Activated CD4-positive, CD25-positive, alpha-beta regulatory T cell (primary cell): ENCODE data around the gene SEC24D.
"Not testable (repeated sequence)": the region's sequence is repeated elsewhere in the genome, so short reads cannot be mapped to it uniquely, and the experiment has no call there.

Source experiments
- DNase-seq, 4 experiments: peaks; one replicate each; lab custom pipeline; 2025; lab: John Stamatoyannopoulos, UW

The SEC24D gene

GRCh38 chr4:118835571-118836300, at the start of gene SEC24D:
Gene SEC24D (minus strand): TSS chr4:118836126. CDS start chr4:118833696, 2,430 bp downstream.
- DNase-seq, result peak; percentile 60 to 73 (median 68)

- DNase-seq, result no peak
Observed at GRCh38 chr4:118884716-118885115, 48.8 kb upstream of the SEC24D start.

DNA sequence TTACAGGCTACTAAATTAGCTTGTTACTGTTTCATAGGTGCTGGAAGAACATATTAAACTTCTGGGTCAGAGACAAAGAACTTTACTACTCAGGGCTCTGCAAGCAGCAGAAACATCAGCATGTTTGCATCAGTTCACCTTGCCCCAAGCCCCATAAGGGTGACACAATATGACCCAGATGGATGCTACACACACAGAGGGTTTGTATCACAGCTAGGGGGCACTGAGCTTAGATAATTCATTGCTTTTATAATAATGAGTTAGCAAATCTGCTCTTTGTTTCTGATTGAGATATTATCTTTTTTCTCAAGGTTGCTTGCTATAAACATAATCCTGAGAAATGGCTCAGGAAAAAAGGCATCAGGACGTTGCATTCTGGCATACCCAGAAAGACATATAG, 47.9 kb upstream of the SEC24D start:
- no peak for DNase-seq

- no peak for DNase-seq
Observed at GRCh38 chr4:118881512-118882146, 45.7 kb upstream of the SEC24D start.

DNA sequence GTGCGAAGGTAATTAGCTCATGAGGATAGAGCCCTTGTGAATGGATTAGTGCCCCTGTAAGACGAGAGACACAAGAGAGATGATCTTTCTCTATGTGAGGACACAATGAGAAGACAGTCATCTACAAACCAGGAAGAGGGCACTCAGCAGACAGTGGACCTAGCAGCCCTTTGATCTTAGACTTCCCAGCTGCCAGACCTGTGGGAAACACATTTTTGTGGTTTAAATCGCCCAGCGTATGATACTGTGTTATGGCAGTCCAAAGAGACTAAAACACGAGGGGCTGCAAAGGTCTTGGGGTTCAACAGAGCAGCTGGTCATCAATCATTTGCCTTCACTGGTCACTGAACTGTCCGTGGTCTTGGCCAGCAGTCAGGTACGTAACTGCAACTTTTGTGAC, 43.5 kb upstream of the SEC24D start:
- no peak for DNase-seq

GRCh38 chr4:118878507-118878906, 42.6 kb upstream of the SEC24D start:
- not testable (repeated sequence) for DNase-seq

DNA sequence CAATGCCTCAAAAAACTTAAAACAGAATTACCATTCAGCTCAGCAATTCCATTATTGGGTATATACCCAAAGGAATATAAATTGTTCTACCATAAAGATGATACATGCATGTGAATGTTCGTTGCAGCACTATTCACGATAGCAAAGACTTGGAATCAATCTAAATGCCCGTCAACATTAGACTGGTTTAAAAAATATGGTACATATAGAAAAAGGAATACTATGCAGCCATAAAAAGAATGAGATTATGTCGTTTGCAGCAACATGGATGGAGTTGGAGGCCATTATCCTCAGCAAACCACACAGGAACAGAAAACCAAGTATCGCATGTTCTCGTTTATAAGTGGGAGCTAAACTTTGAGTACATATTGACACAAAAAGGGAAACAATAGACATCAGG, 41.9 kb upstream of the SEC24D start:
- DNase-seq, result no peak

DNA sequence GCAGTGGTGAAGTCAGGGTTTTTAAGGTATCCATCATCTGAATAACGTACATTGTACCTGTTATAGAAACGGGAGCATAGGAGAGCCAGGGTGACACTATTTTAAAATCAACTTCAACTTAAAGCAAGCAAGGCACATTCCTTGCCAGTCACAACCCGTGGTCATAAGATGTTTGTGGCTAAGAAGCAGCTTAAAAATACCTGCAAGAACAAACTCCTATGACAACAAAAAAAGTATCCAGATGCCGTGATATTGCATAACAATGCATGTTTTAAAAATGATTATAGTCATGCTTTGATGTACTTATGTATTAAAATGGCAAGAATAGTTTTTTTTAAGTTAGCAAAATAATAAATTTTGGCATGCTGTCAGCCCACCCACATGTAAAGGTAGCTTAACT, 36.3 kb upstream of the SEC24D start:
- no peak for DNase-seq

DNA sequence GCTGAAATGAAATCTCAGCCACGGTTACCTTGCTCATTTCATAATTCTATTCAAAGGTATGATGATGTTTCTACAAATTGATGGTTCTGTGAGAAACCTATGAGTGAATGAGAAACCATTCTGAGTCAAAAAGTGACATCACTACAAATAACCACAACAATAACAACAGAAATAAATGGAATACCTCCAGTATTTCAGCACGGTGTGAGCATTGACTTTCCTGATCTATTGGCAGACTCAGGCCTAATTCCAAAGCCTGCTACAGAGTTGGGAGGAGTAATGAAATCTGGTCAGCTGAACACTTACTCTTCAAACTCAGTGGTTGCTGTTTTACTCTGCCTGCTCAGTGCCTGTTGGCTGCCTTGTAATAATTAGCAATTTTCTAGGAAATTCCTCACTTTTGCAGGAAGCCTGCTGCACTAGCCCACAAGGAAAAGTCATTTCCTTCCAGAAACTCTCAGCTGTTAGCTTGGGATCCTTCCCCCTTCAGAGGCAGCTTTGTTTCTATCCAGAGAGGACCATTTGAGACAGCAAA, 33.9 kb upstream of the SEC24D start:
- no peak for DNase-seq

DNA sequence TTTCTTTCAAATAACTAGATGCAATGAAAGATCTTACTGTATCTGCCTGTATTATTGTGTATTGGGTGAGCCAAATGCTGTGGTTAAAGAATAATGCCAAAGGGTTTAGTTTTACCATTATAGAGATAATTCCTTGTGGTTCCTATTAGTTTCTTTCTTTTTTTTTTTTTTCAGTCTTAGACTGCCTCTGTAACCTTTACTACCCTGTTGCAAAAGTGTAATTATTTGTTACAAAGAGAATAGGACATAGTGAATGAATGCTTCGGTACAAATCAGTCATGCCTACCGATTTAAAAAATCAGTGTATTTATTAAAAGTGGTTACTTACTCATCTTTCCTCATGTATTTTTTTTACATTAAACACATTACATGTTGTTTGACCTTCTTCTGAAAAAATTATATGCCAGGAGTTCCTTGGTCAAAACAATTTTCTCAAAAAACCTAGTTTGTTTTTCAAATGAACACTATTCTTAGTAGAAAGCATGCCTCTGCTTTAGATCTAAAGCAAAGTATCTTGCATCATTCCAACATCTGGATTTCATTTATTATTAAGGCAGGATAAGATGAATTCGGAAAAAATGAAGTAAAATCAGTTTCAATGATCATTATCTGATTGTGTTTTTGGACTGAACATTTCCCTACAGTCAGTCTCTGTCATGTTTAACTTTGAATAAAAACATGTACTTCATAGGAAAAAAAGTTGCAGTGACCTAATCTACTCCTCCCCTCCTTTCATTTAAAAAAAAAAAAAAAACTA, 31.6 kb upstream of the SEC24D start:
- no peak for DNase-seq

- DNase-seq, result no peak
Observed at GRCh38 chr4:118866442-118866841, 30.5 kb upstream of the SEC24D start.

DNA sequence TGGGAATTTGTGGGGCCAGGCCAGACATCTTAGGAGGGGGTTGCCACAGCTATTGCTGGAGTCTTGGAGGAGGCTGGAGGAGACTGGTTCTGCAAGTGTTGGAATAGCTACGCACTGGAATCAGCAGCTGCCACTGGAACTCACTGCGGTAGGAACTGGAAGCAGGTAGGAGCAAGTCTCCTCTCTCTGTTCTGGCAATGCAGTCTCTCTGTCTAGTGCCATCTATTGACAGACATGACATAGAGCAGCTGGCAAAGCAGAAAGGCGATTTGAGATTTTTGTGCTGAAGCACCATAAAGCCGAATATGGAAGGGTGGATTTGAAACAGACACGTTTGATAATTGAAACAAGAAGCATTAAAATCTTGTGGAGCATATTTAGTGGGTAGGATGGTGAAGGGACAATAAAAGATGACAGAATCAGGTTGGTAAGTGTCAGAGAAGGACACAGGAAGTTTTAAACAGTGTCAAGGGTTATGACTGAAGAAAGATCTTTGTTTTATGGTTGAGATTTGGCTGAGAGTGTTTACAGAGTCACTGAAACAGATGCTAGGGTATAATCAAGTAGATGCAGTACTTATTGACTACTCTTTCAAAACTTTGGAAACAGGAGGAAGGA, 29.3 kb upstream of the SEC24D start:
- DNase-seq, result no peak

- DNase-seq, result no peak
Observed at GRCh38 chr4:118858779-118859178, 22.9 kb upstream of the SEC24D start.

DNA sequence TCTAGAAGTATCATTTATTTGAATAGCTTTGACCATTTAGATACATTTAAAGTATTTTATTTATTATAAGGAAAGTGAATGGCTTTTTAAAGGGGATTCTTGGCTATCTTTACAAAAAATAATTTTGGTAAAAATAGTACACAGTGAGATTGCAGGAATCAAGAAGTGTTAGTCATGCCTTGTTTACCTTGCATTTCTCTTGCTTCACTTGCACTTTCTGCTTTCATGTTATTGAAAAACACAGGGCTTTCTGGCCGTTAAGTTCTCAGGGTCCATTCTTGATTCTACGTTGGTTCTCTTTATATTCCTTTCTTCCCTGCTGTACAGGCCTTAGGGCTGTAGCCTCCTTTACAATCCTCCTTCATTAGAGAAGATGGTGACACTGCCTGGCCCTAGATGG, 21.8 kb upstream of the SEC24D start:
- no peak for DNase-seq

DNA sequence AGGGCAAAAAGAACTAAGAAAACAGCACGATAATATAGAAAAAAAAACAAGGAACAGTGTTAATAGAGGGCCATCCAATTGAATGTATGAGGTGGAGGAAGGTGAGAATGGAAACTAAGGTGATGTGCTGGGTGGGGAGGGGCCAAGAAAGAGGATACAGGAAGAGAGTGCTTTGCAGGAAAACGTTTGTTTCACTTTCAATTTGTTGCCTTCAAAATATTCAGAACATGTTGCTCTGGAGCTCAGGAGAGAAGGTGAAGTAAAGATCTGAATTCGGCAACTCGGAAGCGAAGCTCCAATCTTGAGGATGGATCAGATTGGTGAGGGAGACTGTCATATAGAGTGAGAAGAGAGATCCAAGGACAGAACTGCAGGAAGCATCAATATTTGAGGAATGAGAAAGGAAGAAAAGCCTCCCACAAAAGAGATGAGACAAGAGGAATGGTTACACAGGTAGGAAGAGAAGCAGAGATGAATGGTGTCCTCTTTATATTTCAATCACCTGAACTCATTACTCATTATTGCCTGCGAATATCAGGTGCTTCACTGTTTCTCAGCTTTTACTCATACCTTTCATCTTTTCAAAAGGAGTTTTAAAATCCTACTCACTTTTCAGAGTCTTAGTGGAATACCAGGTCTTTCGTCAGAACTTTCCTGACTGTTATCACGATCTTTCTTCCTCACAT, 14.7 kb upstream of the SEC24D start:
- peak in 1 of 4 experiments; percentile 15 for DNase-seq

DNA sequence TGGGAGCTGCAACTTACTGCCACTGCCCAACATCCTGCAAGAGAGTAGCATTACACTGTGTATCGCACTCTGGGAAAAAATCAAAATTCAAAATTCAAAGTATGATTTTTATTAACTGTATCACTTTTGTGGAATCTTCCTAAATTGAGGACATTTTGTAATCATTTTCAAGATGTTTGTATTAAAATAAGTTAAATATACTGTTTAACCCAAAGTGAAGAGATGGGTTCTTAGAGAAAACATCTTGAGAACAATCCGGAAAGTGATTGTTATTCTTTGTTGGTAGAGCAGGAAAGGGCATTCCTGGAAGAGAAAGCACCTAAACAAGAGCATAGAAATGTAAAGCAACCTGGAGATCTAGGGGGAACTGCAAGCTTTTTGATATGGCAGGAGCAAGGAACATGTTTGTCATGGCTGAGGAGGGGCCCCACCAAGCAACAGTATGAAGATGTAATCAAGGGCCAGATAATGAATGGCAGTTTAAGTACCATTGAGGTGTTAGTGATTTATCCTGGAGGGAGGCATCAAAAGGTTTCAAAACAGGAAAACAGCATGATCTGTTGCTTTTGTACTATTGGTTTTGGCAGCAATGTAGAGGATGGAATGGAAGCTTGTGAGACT, 14.1 kb upstream of the SEC24D start:
- no peak for DNase-seq

DNA sequence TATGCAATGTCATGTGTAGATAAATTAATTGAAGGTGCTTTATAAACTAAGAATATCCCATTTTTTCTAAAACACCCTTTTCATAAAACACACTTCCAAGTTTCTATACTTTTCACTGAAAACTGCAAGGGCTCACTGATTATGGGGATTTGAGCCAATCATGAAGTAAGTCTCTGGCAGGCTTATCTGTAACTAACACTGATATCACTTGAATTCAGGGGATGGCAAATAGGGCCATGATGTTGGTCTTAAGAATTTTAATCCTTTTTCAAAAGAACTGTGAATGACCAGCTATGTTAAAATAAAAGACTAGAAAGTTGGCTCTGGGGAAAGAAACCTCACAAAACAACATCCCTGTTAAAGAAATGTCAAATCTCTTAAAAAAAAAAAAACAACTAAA, 13.0 kb upstream of the SEC24D start:
- no peak for DNase-seq

- no peak for DNase-seq
Observed at GRCh38 chr4:118848242-118848641, 12.3 kb upstream of the SEC24D start.

- DNase-seq, result no peak
Observed at GRCh38 chr4:118846979-118847378, 11.1 kb upstream of the SEC24D start.

- no peak for DNase-seq
Observed at GRCh38 chr4:118845552-118846050, 9.7 kb upstream of the SEC24D start.

DNA sequence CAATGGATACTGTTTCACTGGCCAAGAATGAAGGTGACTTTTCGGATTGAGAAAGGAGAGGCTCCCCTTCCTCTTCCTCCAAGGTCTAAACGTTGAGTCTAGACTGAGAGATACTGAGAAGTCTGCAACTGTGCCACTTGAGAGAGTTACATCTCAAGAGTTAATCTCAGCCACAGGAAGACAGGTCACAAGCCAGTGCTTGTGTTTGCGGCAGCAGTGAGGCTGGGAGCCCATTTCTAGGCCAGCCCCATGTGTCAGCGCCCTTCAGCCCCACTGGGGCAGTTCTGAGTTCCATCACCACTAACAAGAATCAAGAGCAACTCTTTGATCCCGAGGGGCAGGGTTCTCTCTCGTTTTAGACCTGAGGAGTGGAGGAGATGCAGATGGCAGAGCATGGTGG, 7.3 kb upstream of the SEC24D start:
- DNase-seq, result no peak
